Keratinocyte (primary cell): Measurements from ENCODE around the gene RGS3. TPM values are rescaled to one million over a fixed set of nuclear protein-coding genes. Genes with fewer than 3 reads are reported as not detected.

Experiments
- DNase-seq: peaks from one replicate; pipeline ENCODE4 v3.0.0-alpha.2; 2011; ENCODE audit warnings: low read depth, missing footprints, low spot score
- FAIRE-seq: peaks from 2 replicates; lab custom pipeline; 2011; peaks lifted over from hg19 to GRCh38; lab: Jason Lieb, UNC
- H2AFZ ChIP-seq: 2 replicates; pipeline ENCODE4 v1.6.0; 2012; ENCODE audit warnings: low read length, control low read depth, inconsistent platforms; ENCODE audit not compliant: control insufficient read depth
- H3K27ac ChIP-seq: 2 replicates; pipeline ENCODE4 v1.5.1; 2011; ENCODE audit warnings: low read length; ENCODE audit not compliant: control insufficient read depth, insufficient read depth
- H3K27me3 ChIP-seq: 3 replicates; pipeline ENCODE4 v1.6.0; 2011; ENCODE audit warnings: low read length; ENCODE audit not compliant: control insufficient read depth, insufficient read depth; ENCODE audit errors: extremely low read depth
- H3K36me3 ChIP-seq, 2 experiments: 2 replicates in 1 of 2; 3 replicates in 1 of 2; pipeline ENCODE4 v1.5.1; 2011; ENCODE audit warnings: low read length in 2 of 2, mild to moderate bottlenecking in 1 of 2; ENCODE audit not compliant: control insufficient read depth in 2 of 2, insufficient read depth in 2 of 2; ENCODE audit errors: extremely low read depth in 1 of 2
- H3K4me1 ChIP-seq: 3 replicates; pipeline ENCODE4 v1.5.1; 2011; ENCODE audit warnings: low read length; ENCODE audit not compliant: control insufficient read depth, insufficient read depth; ENCODE audit errors: extremely low read depth
- H3K4me2 ChIP-seq: 3 replicates; pipeline ENCODE4 v1.6.0; 2011; ENCODE audit warnings: low read depth, low read length; ENCODE audit not compliant: control insufficient read depth, insufficient read depth; ENCODE audit errors: extremely low read depth
- H3K4me3 ChIP-seq, 3 experiments: fragments of 200-600 bp in 1 of 3; sonication (generic) in 1 of 3; 2 replicates in 2 of 3; 3 replicates in 1 of 3; pipeline ENCODE4 v1.5.1; 2011 to 2016; ENCODE audit warnings: low read length in 3 of 3, mild to moderate bottlenecking in 3 of 3, control low read depth in 2 of 3, inconsistent platforms in 1 of 3, low read depth in 1 of 3, mixed read lengths in 1 of 3, mixed run types in 1 of 3, moderate library complexity in 1 of 3; ENCODE audit not compliant: control insufficient read depth in 2 of 3, insufficient read depth in 2 of 3; ENCODE audit errors: extremely low read depth in 1 of 3
- H3K79me2 ChIP-seq: 2 replicates; pipeline ENCODE4 v1.6.0; 2012; ENCODE audit warnings: low read length; ENCODE audit not compliant: control insufficient read depth, insufficient read depth
- H3K9ac ChIP-seq: 3 replicates; pipeline ENCODE4 v1.6.0; 2011; ENCODE audit warnings: low read length; ENCODE audit not compliant: control insufficient read depth, insufficient read depth; ENCODE audit errors: extremely low read depth
- H3K9me1 ChIP-seq: 3 replicates; pipeline ENCODE4 v1.6.0; 2011; ENCODE audit warnings: low read length; ENCODE audit not compliant: control insufficient read depth, insufficient read depth; ENCODE audit errors: extremely low read depth
- H3K9me3 ChIP-seq: 2 replicates; pipeline ENCODE4 v1.5.1; 2012; ENCODE audit warnings: low read depth, low read length; ENCODE audit not compliant: control insufficient read depth
- H4K20me1 ChIP-seq: 3 replicates; pipeline ENCODE4 v1.6.0; 2011; ENCODE audit warnings: low read length; ENCODE audit not compliant: control insufficient read depth, insufficient read depth; ENCODE audit errors: extremely low read depth
- EZH2 ChIP-seq: IDR thresholded peaks from one replicate; pipeline ENCODE4 v1.6.1; 2012; ENCODE audit warnings: inconsistent platforms, mild to moderate bottlenecking, low read length, moderate library complexity
- dilution Hi-C: fragments of 300-500 bp; cut with MboI; formaldehyde crosslinking; loops from one replicate; pipeline ENCODE4 v1.7.0; 2020; ENCODE audit warnings: low sequenced_read_pairs; ENCODE audit not compliant: extremely low pct_ligation_motif_present
- polyA plus RNA-seq, 5 experiments: library from polyadenylated mRNA; depleted of rRNA in 3 of 5; stranded (reverse) in 3 of 5; stranded (forward) in 1 of 5; unstranded in 1 of 5; fragments of >200 nt; gene quantifications; 1 replicate in 1 of 5; 2 replicates in 3 of 5; 3 replicates in 1 of 5; pipeline versions ENCODE4 v1.2.1 to v1.2.3, GENCODE V29; 2011 to 2012; ENCODE audit warnings: missing spikeins in 2 of 5, low read depth in 1 of 5, low replicate concordance in 1 of 5
- TF ChIP-seq, protein P1 (sequence below), 3 experiments: IDR thresholded peaks in 1 of 3; conservative IDR thresholded peaks in 1 of 3; optimal IDR thresholded peaks in 1 of 3; 2 replicates in 2 of 3; 3 replicates in 1 of 3; pipeline versions ENCODE3 to v1.5.1; 2011; ENCODE audit warnings: low read length in 3 of 3, mild to moderate bottlenecking in 3 of 3, moderate library complexity in 2 of 3, control low read depth in 1 of 3, inconsistent platforms in 1 of 3; ENCODE audit not compliant: insufficient read depth in 2 of 3; ENCODE audit errors: extremely low read depth in 1 of 3

Gene RGS3
- polyA plus RNA-seq, 1 donor (not counting 4 experiments of a cell fraction or from before 2014, with no cell fraction given), result 19.6 TPM

DNA sequence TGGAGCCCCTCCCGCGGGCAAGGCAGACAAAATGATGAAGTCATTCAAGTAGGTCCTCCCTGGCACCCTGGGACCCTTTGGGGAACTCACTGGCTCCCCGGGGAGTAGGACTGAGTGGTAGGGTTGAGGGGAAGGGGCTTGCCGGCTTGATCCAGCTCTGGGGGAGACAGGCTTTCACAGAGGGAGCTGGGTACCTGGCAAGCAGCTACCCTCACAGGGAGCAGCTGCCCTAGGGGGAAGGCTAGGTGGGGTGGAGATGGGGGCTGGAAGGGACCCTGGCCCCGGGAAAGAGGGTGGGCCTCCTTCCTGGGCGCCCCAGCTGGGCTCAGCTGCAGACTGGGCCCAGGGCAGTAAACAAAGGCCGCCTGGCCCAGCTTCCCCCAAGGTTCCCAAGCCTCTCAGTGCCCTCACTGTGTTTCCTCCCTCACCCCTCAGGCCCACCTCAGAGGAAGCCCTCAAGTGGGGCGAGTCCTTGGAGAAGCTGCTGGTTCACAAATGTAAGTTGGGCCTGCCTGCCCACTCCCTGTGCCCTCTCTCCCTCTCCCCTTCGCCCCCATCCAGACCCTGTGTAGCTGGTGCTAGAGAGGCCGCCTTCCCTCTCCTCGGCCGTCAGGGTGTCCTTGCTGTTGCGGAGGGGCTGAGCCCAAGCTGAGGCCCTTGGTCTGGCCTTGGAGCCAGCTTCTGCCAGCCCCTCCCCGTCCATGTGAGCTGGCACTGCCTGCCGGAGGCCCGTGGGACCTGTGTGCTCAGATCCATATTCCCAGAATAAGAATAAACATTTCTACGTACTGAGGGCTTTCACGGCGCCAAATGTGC, 131.2 kb downstream of the RGS3 start:
- peak overlapping the region; percentile 50 to 86 (median 82) for H3K4me3 ChIP-seq
- H4K20me1 ChIP-seq, result no peaks in the 10 kb centered on the region
- dilution Hi-C loops, result no loop called here
- FAIRE-seq, result no peak
- no peaks in the 10 kb centered on the region for H3K9me3 ChIP-seq
- H3K27me3 ChIP-seq, result no peaks in the 10 kb centered on the region
- H3K4me1 ChIP-seq, result peaks cover 39% of the 10 kb centered on the region
- peak overlapping the region; percentile 94 for H3K4me2 ChIP-seq
- peaks cover 24 to 29% of the 10 kb centered on the region in 2 experiments for H3K36me3 ChIP-seq
- no peak for TF ChIP-seq EZH2
- TF ChIP-seq, protein P1, sequence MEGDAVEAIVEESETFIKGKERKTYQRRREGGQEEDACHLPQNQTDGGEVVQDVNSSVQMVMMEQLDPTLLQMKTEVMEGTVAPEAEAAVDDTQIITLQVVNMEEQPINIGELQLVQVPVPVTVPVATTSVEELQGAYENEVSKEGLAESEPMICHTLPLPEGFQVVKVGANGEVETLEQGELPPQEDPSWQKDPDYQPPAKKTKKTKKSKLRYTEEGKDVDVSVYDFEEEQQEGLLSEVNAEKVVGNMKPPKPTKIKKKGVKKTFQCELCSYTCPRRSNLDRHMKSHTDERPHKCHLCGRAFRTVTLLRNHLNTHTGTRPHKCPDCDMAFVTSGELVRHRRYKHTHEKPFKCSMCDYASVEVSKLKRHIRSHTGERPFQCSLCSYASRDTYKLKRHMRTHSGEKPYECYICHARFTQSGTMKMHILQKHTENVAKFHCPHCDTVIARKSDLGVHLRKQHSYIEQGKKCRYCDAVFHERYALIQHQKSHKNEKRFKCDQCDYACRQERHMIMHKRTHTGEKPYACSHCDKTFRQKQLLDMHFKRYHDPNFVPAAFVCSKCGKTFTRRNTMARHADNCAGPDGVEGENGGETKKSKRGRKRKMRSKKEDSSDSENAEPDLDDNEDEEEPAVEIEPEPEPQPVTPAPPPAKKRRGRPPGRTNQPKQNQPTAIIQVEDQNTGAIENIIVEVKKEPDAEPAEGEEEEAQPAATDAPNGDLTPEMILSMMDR (optimal IDR thresholded peaks at IDR 0.05 in 1 of 3, IDR thresholded peaks at IDR 0.05 in 1 of 3, conservative IDR thresholded peaks at IDR 0.05 in 1 of 3; ENCODE audit: extremely low read depth in 1 of 3, insufficient read depth in 2 of 3, low read length in 3 of 3), result no peak
- H3K9ac ChIP-seq, result peak overlapping the region; percentile 76
- H2AFZ ChIP-seq, result no peak overlapping the region
- no peak for DNase-seq
- peak overlapping the region; percentile 61 for H3K27ac ChIP-seq
- H3K9me1 ChIP-seq, result peaks cover 3% of the 10 kb centered on the region
- peaks cover 15% of the 10 kb centered on the region for H3K79me2 ChIP-seq

DNA sequence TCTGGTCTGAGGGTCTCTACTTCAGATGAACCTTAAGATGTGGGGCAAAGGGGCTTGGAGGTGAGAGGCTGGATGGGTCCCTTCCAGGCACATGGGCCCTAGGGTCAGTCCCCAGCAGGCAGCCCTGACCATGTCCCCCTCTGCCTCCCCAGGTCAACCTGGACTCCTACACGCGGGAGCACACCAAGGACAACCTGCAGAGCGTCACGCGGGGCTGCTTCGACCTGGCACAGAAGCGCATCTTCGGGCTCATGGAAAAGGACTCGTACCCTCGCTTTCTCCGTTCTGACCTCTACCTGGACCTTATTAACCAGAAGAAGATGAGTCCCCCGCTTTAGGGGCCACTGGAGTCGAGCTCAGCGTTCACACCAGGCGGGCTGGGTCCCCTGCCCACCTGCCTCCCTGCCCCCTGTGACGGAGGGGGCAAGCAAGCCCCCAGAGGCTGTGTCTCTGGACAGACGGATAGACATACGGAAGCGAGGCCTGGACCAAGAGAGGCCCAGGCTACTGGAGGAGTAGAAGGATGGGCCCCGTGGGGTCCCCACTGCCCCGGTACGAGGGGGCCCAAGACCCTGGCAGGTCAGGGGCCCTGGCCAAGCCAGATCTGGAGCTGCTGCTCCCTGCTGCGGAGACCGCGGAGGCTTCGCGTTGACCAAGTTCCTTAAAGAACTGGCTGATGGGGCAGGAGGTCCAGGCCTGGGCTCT, 133.2 kb downstream of the RGS3 start:
- dilution Hi-C loops, result no loop called here
- H3K4me1 ChIP-seq, result peaks cover 38% of the 10 kb centered on the region
- H3K27ac ChIP-seq, result no peak overlapping the region
- H3K9me1 ChIP-seq, result peaks cover 3% of the 10 kb centered on the region
- no peak overlapping the region for H2AFZ ChIP-seq
- DNase-seq (no peak), FAIRE-seq (no peak)
- peaks cover 24 to 29% of the 10 kb centered on the region in 2 experiments for H3K36me3 ChIP-seq
- no peaks in the 10 kb centered on the region for H3K27me3 ChIP-seq
- H3K9me3 ChIP-seq, result no peaks in the 10 kb centered on the region
- H4K20me1 ChIP-seq, result no peaks in the 10 kb centered on the region
- no peak for TF ChIP-seq EZH2
- TF ChIP-seq, protein P1 (optimal IDR thresholded peaks at IDR 0.05 in 1 of 3, IDR thresholded peaks at IDR 0.05 in 1 of 3, conservative IDR thresholded peaks at IDR 0.05 in 1 of 3; ENCODE audit: extremely low read depth in 1 of 3, insufficient read depth in 2 of 3, low read length in 3 of 3), result no peak
- H3K4me2 ChIP-seq, result no peak overlapping the region
- peaks cover 15% of the 10 kb centered on the region for H3K79me2 ChIP-seq
- H3K4me3 ChIP-seq, result no peak overlapping the region
- no peak overlapping the region for H3K9ac ChIP-seq
